SK-N-SH (cell line): ENCODE results near the gene EPHB4. TPM values are rescaled to one million over a fixed set of nuclear protein-coding genes. Genes with fewer than 3 reads are reported as not detected.

Experiments
- CTCF ChIA-PET: fragments of 300-600, 350-600 bp; formaldehyde crosslinking; extraction: SDS; loops from one replicate; lab custom pipeline; 2021; lab: Yijun Ruan, JAX
- POLR2A ChIA-PET: fragments of 350-600 bp; sonication (Branson Sonifier 250); formaldehyde crosslinking; extraction: SDS; loops from one replicate; lab custom pipeline; 2020; ENCODE audit warnings: antibody characterized with exemption, inconsistent platforms; lab: Yijun Ruan, JAX
- DNase-seq: peaks from one replicate; pipeline ENCODE4 v3.0.0; 2012
- H2AFZ ChIP-seq: fragments of 200-600 bp; sonication (generic); 2 replicates; pipeline ENCODE4 v1.8.1; 2016; ENCODE audit warnings: antibody characterized with exemption, mild to moderate bottlenecking, low read depth
- H3F3A ChIP-seq: fragments of 200-600 bp; sonication (generic); replicated peaks from 2 replicates; pipeline ENCODE3; 2016; ENCODE audit warnings: antibody characterized with exemption, mild to moderate bottlenecking; ENCODE audit not compliant: insufficient read depth
- H3K27ac ChIP-seq, 2 experiments: fragments of 200-500 bp in 1 of 2; fragments of 200-600 bp in 1 of 2; sonication (Bioruptor generic) in 1 of 2; sonication (generic), shearing (Covaris generic) in 1 of 2; 2 replicates each; pipeline versions ENCODE4 v1.5.1 to v1.6.1; 2014 to 2016; ENCODE audit warnings: low read depth in 2 of 2, inconsistent platforms in 1 of 2, low read length in 1 of 2, mild to moderate bottlenecking in 1 of 2, mixed read lengths in 1 of 2
- H3K27me3 ChIP-seq: fragments of 200-600 bp; sonication (generic), shearing (Covaris generic); 2 replicates; pipeline ENCODE4 v1.6.1; 2016; ENCODE audit warnings: mixed run types; ENCODE audit not compliant: insufficient read depth
- H3K36me3 ChIP-seq, 2 experiments: fragments of 200-500 bp in 1 of 2; fragments of 200-600 bp in 1 of 2; sonication (Bioruptor generic) in 1 of 2; sonication (generic) in 1 of 2; replicated peaks in 1 of 2; 2 replicates each; pipeline versions ENCODE3 to v1.5.1; 2014 to 2016; ENCODE audit warnings: low read length in 1 of 2, mild to moderate bottlenecking in 1 of 2; ENCODE audit not compliant: insufficient read depth in 2 of 2, control insufficient read depth in 1 of 2
- H3K4me1 ChIP-seq, 2 experiments: fragments of 200-500 bp in 1 of 2; fragments of 200-600 bp in 1 of 2; sonication (Bioruptor generic) in 1 of 2; sonication (generic), shearing (Covaris generic) in 1 of 2; 2 replicates each; pipeline versions ENCODE4 v1.5.1 to v1.6.1; 2014 to 2016; ENCODE audit warnings: low read depth in 1 of 2, low read length in 1 of 2, mixed run types in 1 of 2; ENCODE audit not compliant: insufficient read depth in 2 of 2, control insufficient read depth in 1 of 2
- H3K4me2 ChIP-seq: fragments of 200-600 bp; sonication (generic), shearing (Covaris generic); 2 replicates; pipeline ENCODE4 v1.6.1; 2017; ENCODE audit warnings: mixed run types
- H3K4me3 ChIP-seq, 2 experiments: fragments of 200-500 bp in 1 of 2; fragments of 200-600 bp in 1 of 2; sonication (Bioruptor generic) in 1 of 2; sonication (generic), shearing (Covaris generic) in 1 of 2; 2 replicates each; pipeline versions ENCODE4 v1.5.1 to v1.8.1; 2014 to 2016; ENCODE audit warnings: low read depth in 2 of 2, inconsistent platforms in 1 of 2, low read length in 1 of 2, mild to moderate bottlenecking in 1 of 2, mixed read lengths in 1 of 2, moderate library complexity in 1 of 2
- H3K79me2 ChIP-seq: fragments of 200-600 bp; sonication (generic); 2 replicates; pipeline ENCODE4 v1.8.1; 2017; ENCODE audit warnings: mild to moderate bottlenecking; ENCODE audit not compliant: insufficient read depth
- H3K9ac ChIP-seq: fragments of 200-600 bp; sonication (generic); 2 replicates; pipeline ENCODE4 v1.6.1; 2017; ENCODE audit warnings: mixed run types
- H3K9me2 ChIP-seq: fragments of 200-600 bp; sonication (generic); 2 replicates; pipeline ENCODE4 v1.6.1; 2017; ENCODE audit warnings: mixed run types
- H3K9me3 ChIP-seq: fragments of 200-600 bp; sonication (generic); 2 replicates; pipeline ENCODE4 v1.6.1; 2017; ENCODE audit warnings: mixed run types, mild to moderate bottlenecking, moderate library complexity
- H4K20me1 ChIP-seq: fragments of 200-600 bp; sonication (generic); 2 replicates; pipeline ENCODE4 v1.6.1; 2017; ENCODE audit warnings: mild to moderate bottlenecking, mixed run types; ENCODE audit not compliant: insufficient read depth
- CTCF ChIP-seq: fragments of 200-600 bp; sonication (generic); IDR thresholded peaks from 2 replicates; pipeline ENCODE4 v1.6.1; 2017; ENCODE audit warnings: antibody characterized with exemption, mild to moderate bottlenecking, moderate library complexity
- EZH2phosphoT487 ChIP-seq: fragments of 200-600 bp; sonication (generic); IDR thresholded peaks from 2 replicates; pipeline ENCODE4 v1.6.1; 2017; ENCODE audit warnings: low read depth, mixed run types, mild to moderate bottlenecking, antibody characterized with exemption, moderate library complexity, borderline replicate concordance
- FOXM1 ChIP-seq: IDR thresholded peaks from 2 replicates; pipeline ENCODE4 v1.4.0; 2012; ENCODE audit warnings: low read depth, mild to moderate bottlenecking
- IRF3 ChIP-seq: fragments of 150-350 bp; IDR thresholded peaks from 2 replicates; pipeline ENCODE4 v1.6.1; 2016; ENCODE audit warnings: mild to moderate bottlenecking, low read depth, low read length
- MEF2A ChIP-seq: IDR thresholded peaks from 2 replicates; pipeline ENCODE4 v1.4.0; 2012; ENCODE audit warnings: low read depth, borderline replicate concordance
- MXI1 ChIP-seq: IDR thresholded peaks from 2 replicates; pipeline ENCODE4 v1.6.1; 2012; ENCODE audit warnings: mild to moderate bottlenecking, low read depth, low read length, improper control_type of control experiment
- NFIC ChIP-seq: IDR thresholded peaks from 2 replicates; pipeline ENCODE4 v1.4.0; 2012; ENCODE audit warnings: borderline replicate concordance
- PBX3 ChIP-seq: IDR thresholded peaks from 2 replicates; pipeline ENCODE4; 2012
- POLR2AphosphoS5 ChIP-seq: IDR thresholded peaks from 2 replicates; pipeline ENCODE4 v1.6.1; 2012; ENCODE audit warnings: low read depth, low read length
- RAD21 ChIP-seq: IDR thresholded peaks from 2 replicates; pipeline ENCODE4 v1.6.1; 2012; ENCODE audit warnings: mild to moderate bottlenecking, low read length
- REST ChIP-seq: IDR thresholded peaks from 2 replicates; pipeline ENCODE4 v1.6.1; 2012; ENCODE audit warnings: mild to moderate bottlenecking, low read depth, low read length, moderate library complexity
- RFX5 ChIP-seq: IDR thresholded peaks from 2 replicates; pipeline ENCODE4 v1.6.1; 2012; ENCODE audit warnings: mild to moderate bottlenecking, improper control_type of control experiment, low read length
- RXRA ChIP-seq: IDR thresholded peaks from 2 replicates; pipeline ENCODE4 v1.4.0; 2012; ENCODE audit warnings: low read depth, mild to moderate bottlenecking, borderline replicate concordance
- SIN3A ChIP-seq: IDR thresholded peaks from 2 replicates; pipeline ENCODE4 v1.6.1; 2012; ENCODE audit warnings: low read depth, mild to moderate bottlenecking, low read length, moderate library complexity, borderline replicate concordance
- TCF12 ChIP-seq: IDR thresholded peaks from 2 replicates; pipeline ENCODE4 v1.4.0; 2012
- TEAD4 ChIP-seq: IDR thresholded peaks from 2 replicates; pipeline ENCODE4 v1.4.0; 2012; ENCODE audit warnings: mild to moderate bottlenecking, borderline replicate concordance; ENCODE audit not compliant: insufficient read depth
- USF2 ChIP-seq: fragments of 150-350 bp; IDR thresholded peaks from 2 replicates; pipeline ENCODE4 v1.6.1; 2017; ENCODE audit warnings: antibody characterized with exemption, low read length, low read depth, borderline replicate concordance
- YY1 ChIP-seq: IDR thresholded peaks from 2 replicates; pipeline ENCODE4 v1.4.0; 2012; ENCODE audit warnings: low read depth, mild to moderate bottlenecking
- ZBTB33 ChIP-seq: IDR thresholded peaks from 2 replicates; pipeline ENCODE4 v1.4.0; 2012; ENCODE audit warnings: low read depth, borderline replicate concordance
- WGBS: methylation state at CpG from one replicate; pipeline ENCODE4 v1.1.6; 2017; ENCODE audit warnings: low lambda C conversion rate; 5-methylcytosine and 5-hydroxymethylcytosine counted together
- polyA plus RNA-seq, 3 experiments: library from polyadenylated mRNA; depleted of rRNA; stranded (reverse); fragments of >200 nt; gene quantifications; 2 replicates each; pipeline ENCODE4 v1.2.3, GENCODE V29; 2012

Gene EPHB4
- polyA plus RNA-seq, 1 of the 3 experiments (the other 2 are of a cell fraction): 64.4 TPM

GRCh38 chr7:100837099-100837836 is 9.9 kb upstream of the EPHB4 start (continued):
- TF ChIP-seq NFIC (no peak), TCF12 (no peak), MEF2A (no peak), TEAD4 (no peak), EZH2phosphoT487 (no peak), ZBTB33 (no peak; the same call in 1 of the 2 replicates), RAD21 (no peak), RXRA (no peak), SIN3A (peak; percentile 33; the same call in 1 of the 2 replicates), YY1 (peak; percentile 96)
- TF ChIP-seq, all 33 proteins: peak for 7

GRCh38 chr7:100836812-100837098 is 9.4 kb upstream of the EPHB4 start:
- Histone ChIP-seq H3K36me3 (no peaks in the 10 kb centered on the region), H3F3A (no peaks in the 10 kb centered on the region), H3K9me2 (no peaks in the 10 kb centered on the region), H2AFZ (peak overlapping the region; percentile 64; the same call in 1 of the 2 replicates), H3K79me2 (no peaks in the 10 kb centered on the region), H3K9ac (0 out of 2 replicates have a peak overlapping the region, but pooled peaks have one; percentile 7), H3K4me1 (no peaks in the 10 kb centered on the region), H3K4me3 (no peak overlapping the region), H3K4me2 (no peak overlapping the region), H3K27ac (no peak overlapping the region), H3K9me3 (no peaks in the 10 kb centered on the region), H4K20me1 (no peaks in the 10 kb centered on the region), H3K27me3 (no peaks in the 10 kb centered on the region)
- no peak for DNase-seq
- ChIA-PET POLR2A (no interaction called here), CTCF (interaction anchor here (1.3 to 17.1 kb wide), 3 partner anchors 15 to 36 kb away, joined by 3 to 220 read pairs (median 22); partner anchors contain the start of gene SLC12A9)
- 87% methylated on average over 6 of the region's 6 CpGs for WGBS
- TF ChIP-seq RFX5: no peak
- no peak for TF ChIP-seq CTCF
- no peak for TF ChIP-seq MEF2A
- no peak for TF ChIP-seq REST
- TF ChIP-seq USF2: no peak
- no peak for TF ChIP-seq RXRA
- TF ChIP-seq NFIC: no peak
- no peak for TF ChIP-seq FOXM1
- no peak for TF ChIP-seq MXI1
- TF ChIP-seq PBX3: no peak
- no peak for TF ChIP-seq POLR2AphosphoS5
- TF ChIP-seq IRF3: no peak
